HEK293 (cell line): Measurements from ENCODE around the gene CTNNA2.

Experiments
- FEZF1 ChIP-seq: fragments of 450-650 bp; formaldehyde crosslinking; IDR thresholded peaks from 2 replicates; pipeline ENCODE4 v1.5.1; 2016; ENCODE audit warnings: missing biosample characterization, missing genetic modification characterization
- GLIS2 ChIP-seq: fragments of 450-650 bp; formaldehyde crosslinking; IDR thresholded peaks from 2 replicates; pipeline ENCODE4 v1.5.1; 2016; ENCODE audit warnings: missing biosample characterization, missing genetic modification characterization
- KLF9 ChIP-seq: fragments of 450-650 bp; formaldehyde crosslinking; IDR thresholded peaks from 2 replicates; pipeline ENCODE4 v1.5.1; 2016; ENCODE audit warnings: missing biosample characterization, missing genetic modification characterization, low read depth
- PRDM1 ChIP-seq: fragments of 450-650 bp; formaldehyde crosslinking; IDR thresholded peaks from 2 replicates; pipeline ENCODE4; 2016; ENCODE audit warnings: missing biosample characterization, missing genetic modification characterization
- SP2 ChIP-seq: fragments of 450-650 bp; formaldehyde crosslinking; IDR thresholded peaks from 2 replicates; pipeline ENCODE4 v1.5.1; 2016; ENCODE audit warnings: missing biosample characterization, missing genetic modification characterization
- YY1 ChIP-seq: fragments of 450-650 bp; formaldehyde crosslinking; IDR thresholded peaks from 2 replicates; pipeline ENCODE4 v1.5.1; 2018; ENCODE audit warnings: missing biosample characterization, missing genetic modification characterization
- ZNF138 ChIP-seq: fragments of 450-650 bp; formaldehyde crosslinking; IDR thresholded peaks from 2 replicates; pipeline ENCODE4 v1.5.1; 2016; ENCODE audit warnings: missing biosample characterization, missing genetic modification characterization, borderline replicate concordance
- ZNF510 ChIP-seq: fragments of 450-650 bp; formaldehyde crosslinking; IDR thresholded peaks from 2 replicates; pipeline ENCODE4 v1.5.1; 2018; ENCODE audit warnings: mild to moderate bottlenecking, missing genetic modification characterization, missing biosample characterization; ENCODE audit not compliant: insufficient replicate concordance
- TF ChIP-seq, protein P1 (sequence below): fragments of 450-650 bp; formaldehyde crosslinking; IDR thresholded peaks from 2 replicates; pipeline ENCODE4 v1.5.1; 2016; ENCODE audit warnings: missing biosample characterization, missing genetic modification characterization
- TF ChIP-seq, protein P2 (sequence below): sonication (generic); formaldehyde crosslinking; IDR thresholded peaks from 2 replicates; pipeline ENCODE4 v1.8.1; 2022; ENCODE audit warnings: mild to moderate bottlenecking, moderate library complexity, missing genetic modification reagents
- TF ChIP-seq, protein P3 (sequence below): fragments of 450-650 bp; IDR thresholded peaks from 2 replicates; pipeline ENCODE4 v1.5.1; 2018; ENCODE audit warnings: missing biosample characterization, missing genetic modification characterization
- TF ChIP-seq, protein P4 (sequence below): fragments of 450-650 bp; formaldehyde crosslinking; IDR thresholded peaks from 2 replicates; pipeline ENCODE4 v1.5.1; 2016; ENCODE audit warnings: missing biosample characterization, missing genetic modification characterization, borderline replicate concordance
- TF ChIP-seq, protein P5 (sequence below): fragments of 450-650 bp; formaldehyde crosslinking; IDR thresholded peaks from 2 replicates; pipeline ENCODE4 v1.5.1; 2017; ENCODE audit warnings: missing biosample characterization, missing genetic modification characterization

DNA sequence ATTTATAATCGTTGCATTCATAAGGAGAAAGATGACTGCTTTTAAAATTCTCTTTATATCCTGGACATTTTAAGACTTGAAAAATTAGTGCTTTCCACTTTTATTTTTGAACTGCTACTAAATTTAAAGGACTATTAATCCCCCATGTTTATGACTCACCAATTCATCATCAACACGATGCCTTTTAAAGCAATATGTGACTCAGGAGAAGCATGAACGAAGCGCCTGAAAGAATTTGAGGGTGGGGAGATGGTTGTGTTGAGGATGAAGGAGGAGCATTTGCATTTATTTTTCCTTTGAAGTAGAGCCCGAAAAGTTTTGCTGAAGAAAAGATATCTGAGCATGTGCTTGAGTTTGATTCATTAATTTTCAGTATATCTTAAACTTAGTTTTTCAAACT lies 983.9 kb downstream of the CTNNA2 start:
- TF ChIP-seq, protein P1, sequence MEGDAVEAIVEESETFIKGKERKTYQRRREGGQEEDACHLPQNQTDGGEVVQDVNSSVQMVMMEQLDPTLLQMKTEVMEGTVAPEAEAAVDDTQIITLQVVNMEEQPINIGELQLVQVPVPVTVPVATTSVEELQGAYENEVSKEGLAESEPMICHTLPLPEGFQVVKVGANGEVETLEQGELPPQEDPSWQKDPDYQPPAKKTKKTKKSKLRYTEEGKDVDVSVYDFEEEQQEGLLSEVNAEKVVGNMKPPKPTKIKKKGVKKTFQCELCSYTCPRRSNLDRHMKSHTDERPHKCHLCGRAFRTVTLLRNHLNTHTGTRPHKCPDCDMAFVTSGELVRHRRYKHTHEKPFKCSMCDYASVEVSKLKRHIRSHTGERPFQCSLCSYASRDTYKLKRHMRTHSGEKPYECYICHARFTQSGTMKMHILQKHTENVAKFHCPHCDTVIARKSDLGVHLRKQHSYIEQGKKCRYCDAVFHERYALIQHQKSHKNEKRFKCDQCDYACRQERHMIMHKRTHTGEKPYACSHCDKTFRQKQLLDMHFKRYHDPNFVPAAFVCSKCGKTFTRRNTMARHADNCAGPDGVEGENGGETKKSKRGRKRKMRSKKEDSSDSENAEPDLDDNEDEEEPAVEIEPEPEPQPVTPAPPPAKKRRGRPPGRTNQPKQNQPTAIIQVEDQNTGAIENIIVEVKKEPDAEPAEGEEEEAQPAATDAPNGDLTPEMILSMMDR = no peak
- TF ChIP-seq YY1 (tag by site-specific recombination) = no peak
- TF ChIP-seq, protein P2, sequence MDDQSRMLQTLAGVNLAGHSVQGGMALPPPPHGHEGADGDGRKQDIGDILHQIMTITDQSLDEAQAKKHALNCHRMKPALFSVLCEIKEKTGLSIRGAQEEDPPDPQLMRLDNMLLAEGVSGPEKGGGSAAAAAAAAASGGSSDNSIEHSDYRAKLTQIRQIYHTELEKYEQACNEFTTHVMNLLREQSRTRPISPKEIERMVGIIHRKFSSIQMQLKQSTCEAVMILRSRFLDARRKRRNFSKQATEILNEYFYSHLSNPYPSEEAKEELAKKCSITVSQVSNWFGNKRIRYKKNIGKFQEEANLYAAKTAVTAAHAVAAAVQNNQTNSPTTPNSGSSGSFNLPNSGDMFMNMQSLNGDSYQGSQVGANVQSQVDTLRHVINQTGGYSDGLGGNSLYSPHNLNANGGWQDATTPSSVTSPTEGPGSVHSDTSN (CRISPR knock-in tag) = no peak
- TF ChIP-seq ZNF138 (tag by site-specific recombination) = no peak
- TF ChIP-seq KLF9 (tag by site-specific recombination) = no peak
- no peak for TF ChIP-seq GLIS2
- no peak for TF ChIP-seq FEZF1 (tag by site-specific recombination)
- TF ChIP-seq, protein P3, sequence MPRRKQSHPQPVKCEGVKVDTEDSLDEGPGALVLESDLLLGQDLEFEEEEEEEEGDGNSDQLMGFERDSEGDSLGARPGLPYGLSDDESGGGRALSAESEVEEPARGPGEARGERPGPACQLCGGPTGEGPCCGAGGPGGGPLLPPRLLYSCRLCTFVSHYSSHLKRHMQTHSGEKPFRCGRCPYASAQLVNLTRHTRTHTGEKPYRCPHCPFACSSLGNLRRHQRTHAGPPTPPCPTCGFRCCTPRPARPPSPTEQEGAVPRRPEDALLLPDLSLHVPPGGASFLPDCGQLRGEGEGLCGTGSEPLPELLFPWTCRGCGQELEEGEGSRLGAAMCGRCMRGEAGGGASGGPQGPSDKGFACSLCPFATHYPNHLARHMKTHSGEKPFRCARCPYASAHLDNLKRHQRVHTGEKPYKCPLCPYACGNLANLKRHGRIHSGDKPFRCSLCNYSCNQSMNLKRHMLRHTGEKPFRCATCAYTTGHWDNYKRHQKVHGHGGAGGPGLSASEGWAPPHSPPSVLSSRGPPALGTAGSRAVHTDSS (tag by site-specific recombination) = no peak
- no peak for TF ChIP-seq PRDM1 (tag by site-specific recombination)
- TF ChIP-seq ZNF510 = no peak
- TF ChIP-seq, protein P4, sequence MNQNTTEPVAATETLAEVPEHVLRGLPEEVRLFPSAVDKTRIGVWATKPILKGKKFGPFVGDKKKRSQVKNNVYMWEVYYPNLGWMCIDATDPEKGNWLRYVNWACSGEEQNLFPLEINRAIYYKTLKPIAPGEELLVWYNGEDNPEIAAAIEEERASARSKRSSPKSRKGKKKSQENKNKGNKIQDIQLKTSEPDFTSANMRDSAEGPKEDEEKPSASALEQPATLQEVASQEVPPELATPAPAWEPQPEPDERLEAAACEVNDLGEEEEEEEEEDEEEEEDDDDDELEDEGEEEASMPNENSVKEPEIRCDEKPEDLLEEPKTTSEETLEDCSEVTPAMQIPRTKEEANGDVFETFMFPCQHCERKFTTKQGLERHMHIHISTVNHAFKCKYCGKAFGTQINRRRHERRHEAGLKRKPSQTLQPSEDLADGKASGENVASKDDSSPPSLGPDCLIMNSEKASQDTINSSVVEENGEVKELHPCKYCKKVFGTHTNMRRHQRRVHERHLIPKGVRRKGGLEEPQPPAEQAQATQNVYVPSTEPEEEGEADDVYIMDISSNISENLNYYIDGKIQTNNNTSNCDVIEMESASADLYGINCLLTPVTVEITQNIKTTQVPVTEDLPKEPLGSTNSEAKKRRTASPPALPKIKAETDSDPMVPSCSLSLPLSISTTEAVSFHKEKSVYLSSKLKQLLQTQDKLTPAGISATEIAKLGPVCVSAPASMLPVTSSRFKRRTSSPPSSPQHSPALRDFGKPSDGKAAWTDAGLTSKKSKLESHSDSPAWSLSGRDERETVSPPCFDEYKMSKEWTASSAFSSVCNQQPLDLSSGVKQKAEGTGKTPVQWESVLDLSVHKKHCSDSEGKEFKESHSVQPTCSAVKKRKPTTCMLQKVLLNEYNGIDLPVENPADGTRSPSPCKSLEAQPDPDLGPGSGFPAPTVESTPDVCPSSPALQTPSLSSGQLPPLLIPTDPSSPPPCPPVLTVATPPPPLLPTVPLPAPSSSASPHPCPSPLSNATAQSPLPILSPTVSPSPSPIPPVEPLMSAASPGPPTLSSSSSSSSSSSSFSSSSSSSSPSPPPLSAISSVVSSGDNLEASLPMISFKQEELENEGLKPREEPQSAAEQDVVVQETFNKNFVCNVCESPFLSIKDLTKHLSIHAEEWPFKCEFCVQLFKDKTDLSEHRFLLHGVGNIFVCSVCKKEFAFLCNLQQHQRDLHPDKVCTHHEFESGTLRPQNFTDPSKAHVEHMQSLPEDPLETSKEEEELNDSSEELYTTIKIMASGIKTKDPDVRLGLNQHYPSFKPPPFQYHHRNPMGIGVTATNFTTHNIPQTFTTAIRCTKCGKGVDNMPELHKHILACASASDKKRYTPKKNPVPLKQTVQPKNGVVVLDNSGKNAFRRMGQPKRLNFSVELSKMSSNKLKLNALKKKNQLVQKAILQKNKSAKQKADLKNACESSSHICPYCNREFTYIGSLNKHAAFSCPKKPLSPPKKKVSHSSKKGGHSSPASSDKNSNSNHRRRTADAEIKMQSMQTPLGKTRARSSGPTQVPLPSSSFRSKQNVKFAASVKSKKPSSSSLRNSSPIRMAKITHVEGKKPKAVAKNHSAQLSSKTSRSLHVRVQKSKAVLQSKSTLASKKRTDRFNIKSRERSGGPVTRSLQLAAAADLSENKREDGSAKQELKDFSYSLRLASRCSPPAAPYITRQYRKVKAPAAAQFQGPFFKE = no peak
- TF ChIP-seq SP2 (tag by site-specific recombination) = no peak
- TF ChIP-seq, protein P5, sequence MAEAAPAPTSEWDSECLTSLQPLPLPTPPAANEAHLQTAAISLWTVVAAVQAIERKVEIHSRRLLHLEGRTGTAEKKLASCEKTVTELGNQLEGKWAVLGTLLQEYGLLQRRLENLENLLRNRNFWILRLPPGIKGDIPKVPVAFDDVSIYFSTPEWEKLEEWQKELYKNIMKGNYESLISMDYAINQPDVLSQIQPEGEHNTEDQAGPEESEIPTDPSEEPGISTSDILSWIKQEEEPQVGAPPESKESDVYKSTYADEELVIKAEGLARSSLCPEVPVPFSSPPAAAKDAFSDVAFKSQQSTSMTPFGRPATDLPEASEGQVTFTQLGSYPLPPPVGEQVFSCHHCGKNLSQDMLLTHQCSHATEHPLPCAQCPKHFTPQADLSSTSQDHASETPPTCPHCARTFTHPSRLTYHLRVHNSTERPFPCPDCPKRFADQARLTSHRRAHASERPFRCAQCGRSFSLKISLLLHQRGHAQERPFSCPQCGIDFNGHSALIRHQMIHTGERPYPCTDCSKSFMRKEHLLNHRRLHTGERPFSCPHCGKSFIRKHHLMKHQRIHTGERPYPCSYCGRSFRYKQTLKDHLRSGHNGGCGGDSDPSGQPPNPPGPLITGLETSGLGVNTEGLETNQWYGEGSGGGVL (tag by site-specific recombination) = no peak
